A549 (cell line): ENCODE results near the gene SCT.

ENCODE experiments used
- CTCF ChIP-seq: fragments of >200 bp; sonication (Bioruptor Twin); formaldehyde crosslinking; IDR thresholded peaks from 3 replicates; pipeline ENCODE4 v1.5.1; 2016
- HDAC2 ChIP-seq: fragments of 200-600 bp; sonication (generic); IDR thresholded peaks from 2 replicates; pipeline ENCODE4 v1.6.1; 2016
- HOXA7 ChIP-seq: fragments of 250-450 bp; sonication (Bioruptor Pico); IDR thresholded peaks from 2 replicates; pipeline ENCODE4 v1.5.0; 2020; ENCODE audit warnings: mild to moderate bottlenecking, moderate library complexity
- POLR2A ChIP-seq: IDR thresholded peaks from 2 replicates; pipeline ENCODE4 v1.6.1; 2012; ENCODE audit warnings: mild to moderate bottlenecking, low read length
- RCOR1 ChIP-seq: fragments of 150-350 bp; IDR thresholded peaks from 2 replicates; pipeline ENCODE4 v1.6.1; 2014; ENCODE audit warnings: antibody characterized with exemption, low read length, low read depth
- RFX5 ChIP-seq: fragments of 450-650 bp; IDR thresholded peaks from 2 replicates; pipeline ENCODE4 v1.7.1; 2014; ENCODE audit warnings: antibody characterized with exemption, mild to moderate bottlenecking, moderate library complexity
- USF2 ChIP-seq: fragments of 450-650 bp; IDR thresholded peaks from 2 replicates; pipeline ENCODE4 v1.6.1; 2014; ENCODE audit warnings: antibody characterized with exemption

- TF ChIP-seq POLR2A: no peak
- no peak for TF ChIP-seq RCOR1
- no peak for TF ChIP-seq CTCF
- no peak for TF ChIP-seq RFX5
- no peak for TF ChIP-seq HOXA7 (CRISPR knock-in tag)
- no peak for TF ChIP-seq USF2
- TF ChIP-seq HDAC2: no peak
Observed at GRCh38 chr11:645536-645935, 18.6 kb upstream of the SCT start.
